K562 (cell line): ENCODE results near the gene CERS2. TPM values are rescaled to one million over a fixed set of nuclear protein-coding genes. Genes with fewer than 3 reads are reported as not detected.

Source experiments
- ARID2 ChIP-seq: fragments of 450-650 bp; IDR thresholded peaks from 2 replicates; pipeline ENCODE4 v1.6.1; 2017; ENCODE audit warnings: antibody characterized with exemption, mild to moderate bottlenecking
- E2F6 ChIP-seq, 2 experiments: IDR thresholded peaks; 2 replicates each; pipeline ENCODE4 v1.6.1; 2011; ENCODE audit warnings: borderline replicate concordance in 1 of 2, control low read depth in 1 of 2, low read depth in 1 of 2, low read length in 1 of 2, mild to moderate bottlenecking in 1 of 2, mixed read lengths in 1 of 2, moderate library complexity in 1 of 2; ENCODE audit not compliant: insufficient read depth in 1 of 2, insufficient read length in 1 of 2, poor library complexity in 1 of 2, severe bottlenecking in 1 of 2; ENCODE audit errors: extremely low read depth in 1 of 2
- FOXA1 ChIP-seq: fragments of 450-650 bp; IDR thresholded peaks from 2 replicates; pipeline ENCODE4 v1.6.1; 2016; ENCODE audit warnings: mild to moderate bottlenecking, borderline replicate concordance
- GTF2A2 ChIP-seq: IDR thresholded peaks from 2 replicates; pipeline ENCODE4 v1.6.1; 2016; ENCODE audit warnings: mild to moderate bottlenecking, missing genetic modification characterization, missing compliant biosample characterization
- JUNB ChIP-seq: fragments of 450-650 bp; formaldehyde crosslinking; conservative IDR thresholded peaks from 2 replicates; pipeline ENCODE4 v1.4.0; 2020; ENCODE audit warnings: mild to moderate bottlenecking
- PCBP2 ChIP-seq: fragments of 200-400 bp; formaldehyde crosslinking; IDR thresholded peaks from 2 replicates; pipeline ENCODE4 v1.6.1; 2018; ENCODE audit warnings: low read length, low read depth, mild to moderate bottlenecking, moderate library complexity; ENCODE audit not compliant: poor library complexity, severe bottlenecking
- PHB ChIP-seq: fragments of 250-450 bp; sonication (Bioruptor Pico); IDR thresholded peaks from 2 replicates; pipeline ENCODE4 v1.5.0; 2021
- RCOR1 ChIP-seq, 2 experiments: IDR thresholded peaks; 2 replicates each; pipeline ENCODE4 v1.6.1; 2012; ENCODE audit warnings: low read depth in 2 of 2, low read length in 2 of 2, borderline replicate concordance in 1 of 2, improper control_type of control experiment in 1 of 2
- RFX1 ChIP-seq: fragments of 450-650 bp; IDR thresholded peaks from 2 replicates; pipeline ENCODE4 v1.6.1; 2016; ENCODE audit warnings: mild to moderate bottlenecking, moderate library complexity
- YY1 ChIP-seq, 3 experiments: IDR thresholded peaks; 2 replicates each; pipeline ENCODE4 v1.6.1; 2011; ENCODE audit warnings: low read length in 2 of 3, mild to moderate bottlenecking in 2 of 3, moderate library complexity in 2 of 3, borderline replicate concordance in 1 of 3, control low read depth in 1 of 3, low read depth in 1 of 3; ENCODE audit not compliant: insufficient read depth in 3 of 3, insufficient replicate concordance in 2 of 3, control insufficient read depth in 1 of 3, insufficient read length in 1 of 3; ENCODE audit errors: extremely low read depth in 1 of 3
- ZFP30 ChIP-seq: fragments of 250-450 bp; sonication (Bioruptor Pico); IDR thresholded peaks from 2 replicates; pipeline ENCODE4 v1.8.0; 2022; ENCODE audit warnings: moderate library complexity, mild to moderate bottlenecking, inconsistent platforms, borderline replicate concordance
- ZFX ChIP-seq: sonication (generic); formaldehyde crosslinking; IDR thresholded peaks from 2 replicates; pipeline ENCODE4 v1.8.0; 2022; ENCODE audit warnings: mild to moderate bottlenecking, missing genetic modification reagents, moderate library complexity
- ZNF316 ChIP-seq: fragments of 450-650 bp; IDR thresholded peaks from 2 replicates; pipeline ENCODE4 v1.6.1; 2016
- ZNF76 ChIP-seq: fragments of 250-450 bp; sonication (Bioruptor Pico); IDR thresholded peaks from 2 replicates; pipeline ENCODE4 v1.4.0; 2020; ENCODE audit warnings: mild to moderate bottlenecking, moderate library complexity, borderline replicate concordance
- polyA plus RNA-seq, 8 experiments: library from polyadenylated mRNA; depleted of rRNA in 4 of 8; stranded (reverse) in 5 of 8; unstranded in 3 of 8; fragments of >200 nt; fragmentation: Nextera tagmentation in 2 of 8; fragmentation: Illumina TruSeq in 1 of 8; extraction: Ambion mirVana in 2 of 8; extraction: Trizol in 1 of 8; gene quantifications; 2 replicates each; pipeline versions ENCODE4 v1.2.1 to v1.2.3, GENCODE V29; 2011 to 2014; ENCODE audit warnings: inconsistent platforms in 1 of 8, missing spikeins in 1 of 8
- total RNA-seq, 7 experiments: library from RNA; depleted of rRNA in 6 of 7; stranded (reverse); fragments of >200 nt in 6 of 7; fragmentation: Illumina TruSeq in 2 of 7; extraction: Trizol in 2 of 7; gene quantifications; 2 replicates each; pipeline versions ENCODE4 v1.2.1 to v1.2.3, GENCODE V29; 2011 to 2021; ENCODE audit warnings: low replicate concordance in 1 of 7
- TF ChIP-seq, protein P1 (sequence below), 2 experiments: fragments of 450-650 bp; IDR thresholded peaks; 2 replicates each; pipeline ENCODE4 v1.6.1; 2018; ENCODE audit warnings: mild to moderate bottlenecking in 2 of 2, low read depth in 1 of 2; ENCODE audit not compliant: partially characterized antibody in 2 of 2
- TF ChIP-seq, protein P2 (sequence below): fragments of 450-650 bp; formaldehyde crosslinking; IDR thresholded peaks from 2 replicates; pipeline ENCODE4 v1.4.0; 2020; ENCODE audit warnings: mild to moderate bottlenecking, moderate library complexity
- TF ChIP-seq, protein P3 (sequence below): conservative IDR thresholded peaks from 2 replicates; pipeline ENCODE4 v1.6.1; 2011; ENCODE audit warnings: low read depth, mild to moderate bottlenecking, low read length; ENCODE audit not compliant: control insufficient read depth

Gene CERS2
- total and polyA plus RNA-seq, 9 of the 15 experiments (the other 6 are each of a cell fraction or from before 2014, with no cell fraction given) = 23.4 to 295 (median 132) TPM

DNA sequence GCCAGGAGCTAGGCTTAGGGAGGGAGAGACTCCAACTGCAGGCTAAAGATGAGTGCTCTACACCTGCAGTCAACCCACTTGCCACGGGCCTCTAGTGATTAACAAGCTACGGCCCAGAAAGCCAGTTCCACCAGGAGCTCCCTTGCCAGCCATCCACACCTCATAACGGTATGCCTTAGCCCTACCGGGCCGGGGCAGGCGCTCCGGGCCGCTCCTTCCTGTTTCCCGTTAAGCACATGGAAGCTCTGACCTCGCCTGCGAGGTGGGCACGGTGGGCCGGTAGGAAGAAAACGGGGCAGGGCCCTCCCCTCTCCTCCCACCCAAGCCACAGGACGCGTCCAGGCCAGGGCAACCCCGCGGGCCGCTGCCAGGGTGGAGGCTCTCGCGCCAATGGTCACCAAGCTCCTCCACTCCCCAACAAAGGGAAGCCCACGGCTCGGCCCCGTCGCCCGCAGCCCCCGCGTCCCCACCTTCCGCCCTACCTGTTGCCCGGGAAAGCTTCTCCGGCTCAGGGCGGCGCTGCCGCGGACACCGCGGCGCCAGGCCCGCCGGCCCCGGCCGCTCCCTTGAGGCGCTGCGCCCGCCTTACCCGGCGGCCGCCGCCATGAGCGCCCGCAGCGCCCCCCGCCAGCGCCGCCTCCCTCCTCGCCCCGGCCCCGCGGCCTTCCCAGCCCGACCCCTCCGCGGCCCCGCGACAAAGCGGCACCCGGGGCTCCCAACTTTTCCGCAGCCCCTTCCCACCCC lies 627 bp downstream of the CERS2 start (continued):
- TF ChIP-seq, protein P1, sequence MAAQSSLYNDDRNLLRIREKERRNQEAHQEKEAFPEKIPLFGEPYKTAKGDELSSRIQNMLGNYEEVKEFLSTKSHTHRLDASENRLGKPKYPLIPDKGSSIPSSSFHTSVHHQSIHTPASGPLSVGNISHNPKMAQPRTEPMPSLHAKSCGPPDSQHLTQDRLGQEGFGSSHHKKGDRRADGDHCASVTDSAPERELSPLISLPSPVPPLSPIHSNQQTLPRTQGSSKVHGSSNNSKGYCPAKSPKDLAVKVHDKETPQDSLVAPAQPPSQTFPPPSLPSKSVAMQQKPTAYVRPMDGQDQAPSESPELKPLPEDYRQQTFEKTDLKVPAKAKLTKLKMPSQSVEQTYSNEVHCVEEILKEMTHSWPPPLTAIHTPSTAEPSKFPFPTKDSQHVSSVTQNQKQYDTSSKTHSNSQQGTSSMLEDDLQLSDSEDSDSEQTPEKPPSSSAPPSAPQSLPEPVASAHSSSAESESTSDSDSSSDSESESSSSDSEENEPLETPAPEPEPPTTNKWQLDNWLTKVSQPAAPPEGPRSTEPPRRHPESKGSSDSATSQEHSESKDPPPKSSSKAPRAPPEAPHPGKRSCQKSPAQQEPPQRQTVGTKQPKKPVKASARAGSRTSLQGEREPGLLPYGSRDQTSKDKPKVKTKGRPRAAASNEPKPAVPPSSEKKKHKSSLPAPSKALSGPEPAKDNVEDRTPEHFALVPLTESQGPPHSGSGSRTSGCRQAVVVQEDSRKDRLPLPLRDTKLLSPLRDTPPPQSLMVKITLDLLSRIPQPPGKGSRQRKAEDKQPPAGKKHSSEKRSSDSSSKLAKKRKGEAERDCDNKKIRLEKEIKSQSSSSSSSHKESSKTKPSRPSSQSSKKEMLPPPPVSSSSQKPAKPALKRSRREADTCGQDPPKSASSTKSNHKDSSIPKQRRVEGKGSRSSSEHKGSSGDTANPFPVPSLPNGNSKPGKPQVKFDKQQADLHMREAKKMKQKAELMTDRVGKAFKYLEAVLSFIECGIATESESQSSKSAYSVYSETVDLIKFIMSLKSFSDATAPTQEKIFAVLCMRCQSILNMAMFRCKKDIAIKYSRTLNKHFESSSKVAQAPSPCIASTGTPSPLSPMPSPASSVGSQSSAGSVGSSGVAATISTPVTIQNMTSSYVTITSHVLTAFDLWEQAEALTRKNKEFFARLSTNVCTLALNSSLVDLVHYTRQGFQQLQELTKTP (IDR thresholded peaks at IDR 0.05; ENCODE audit: low read depth in 1 of 2, partially characterized antibody in 2 of 2) = no peak
- no peak for TF ChIP-seq ARID2
- TF ChIP-seq FOXA1 = no peak
- no peak for TF ChIP-seq ZNF316
- TF ChIP-seq GTF2A2 = peak; percentile 56; the same call in 1 of the 2 replicates
- TF ChIP-seq YY1 (IDR thresholded peaks at IDR 0.05; ENCODE audit: borderline replicate concordance in 1 of 3, control insufficient read depth in 1 of 3, extremely low read depth in 1 of 3, insufficient read depth in 3 of 3, insufficient read length in 1 of 3, insufficient replicate concordance in 2 of 3, low read depth in 1 of 3, low read length in 2 of 3) = peak in 1 of 3 experiments; percentile 78
- TF ChIP-seq PHB (CRISPR knock-in tag) = no peak
- TF ChIP-seq ZFX (CRISPR knock-in tag) = peak; percentile 33
- TF ChIP-seq JUNB (CRISPR knock-in tag) = no peak
- TF ChIP-seq, protein P2, sequence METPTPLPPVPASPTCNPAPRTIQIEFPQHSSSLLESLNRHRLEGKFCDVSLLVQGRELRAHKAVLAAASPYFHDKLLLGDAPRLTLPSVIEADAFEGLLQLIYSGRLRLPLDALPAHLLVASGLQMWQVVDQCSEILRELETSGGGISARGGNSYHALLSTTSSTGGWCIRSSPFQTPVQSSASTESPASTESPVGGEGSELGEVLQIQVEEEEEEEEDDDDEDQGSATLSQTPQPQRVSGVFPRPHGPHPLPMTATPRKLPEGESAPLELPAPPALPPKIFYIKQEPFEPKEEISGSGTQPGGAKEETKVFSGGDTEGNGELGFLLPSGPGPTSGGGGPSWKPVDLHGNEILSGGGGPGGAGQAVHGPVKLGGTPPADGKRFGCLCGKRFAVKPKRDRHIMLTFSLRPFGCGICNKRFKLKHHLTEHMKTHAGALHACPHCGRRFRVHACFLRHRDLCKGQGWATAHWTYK (CRISPR knock-in tag) = 0 out of 2 replicates have a peak, but pooled peaks have one; percentile 17
- no peak for TF ChIP-seq ZNF76
- TF ChIP-seq E2F6 (IDR thresholded peaks at IDR 0.05; ENCODE audit: borderline replicate concordance in 1 of 2, extremely low read depth in 1 of 2, insufficient read depth in 1 of 2, insufficient read length in 1 of 2, low read depth in 1 of 2, low read length in 1 of 2, poor library complexity in 1 of 2, severe bottlenecking in 1 of 2) = peak in 1 of 2 experiments; percentile 9
- TF ChIP-seq RCOR1 (IDR thresholded peaks at IDR 0.05; ENCODE audit: borderline replicate concordance in 1 of 2, low read depth in 2 of 2, low read length in 2 of 2) = no peak
- no peak for TF ChIP-seq ZFP30
- TF ChIP-seq PCBP2 = no peak
- TF ChIP-seq, protein P3, sequence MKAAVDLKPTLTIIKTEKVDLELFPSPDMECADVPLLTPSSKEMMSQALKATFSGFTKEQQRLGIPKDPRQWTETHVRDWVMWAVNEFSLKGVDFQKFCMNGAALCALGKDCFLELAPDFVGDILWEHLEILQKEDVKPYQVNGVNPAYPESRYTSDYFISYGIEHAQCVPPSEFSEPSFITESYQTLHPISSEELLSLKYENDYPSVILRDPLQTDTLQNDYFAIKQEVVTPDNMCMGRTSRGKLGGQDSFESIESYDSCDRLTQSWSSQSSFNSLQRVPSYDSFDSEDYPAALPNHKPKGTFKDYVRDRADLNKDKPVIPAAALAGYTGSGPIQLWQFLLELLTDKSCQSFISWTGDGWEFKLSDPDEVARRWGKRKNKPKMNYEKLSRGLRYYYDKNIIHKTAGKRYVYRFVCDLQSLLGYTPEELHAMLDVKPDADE = no peak
- no peak for TF ChIP-seq RFX1
